Body of pancreas (tissue), 4 donors: ENCODE results near the gene MYLK.

Experiments
- POLR2A ChIP-seq, 3 donors: fragments of 450-650 bp; IDR thresholded peaks; one replicate each; pipeline ENCODE4 v1.6.1; 2016; ENCODE audit warnings: antibody characterized with exemption in 3 of 3, mild to moderate bottlenecking in 2 of 3
- TF ChIP-seq, protein P1 (sequence below), 7 experiments: fragments of 450-650 bp in 4 of 7; fragments of 200-600 bp in 3 of 7; sonication (generic) in 3 of 7; IDR thresholded peaks; one replicate each; pipeline ENCODE4 v1.5.1; 2016 to 2019; ENCODE audit warnings: antibody characterized with exemption in 7 of 7

DNA sequence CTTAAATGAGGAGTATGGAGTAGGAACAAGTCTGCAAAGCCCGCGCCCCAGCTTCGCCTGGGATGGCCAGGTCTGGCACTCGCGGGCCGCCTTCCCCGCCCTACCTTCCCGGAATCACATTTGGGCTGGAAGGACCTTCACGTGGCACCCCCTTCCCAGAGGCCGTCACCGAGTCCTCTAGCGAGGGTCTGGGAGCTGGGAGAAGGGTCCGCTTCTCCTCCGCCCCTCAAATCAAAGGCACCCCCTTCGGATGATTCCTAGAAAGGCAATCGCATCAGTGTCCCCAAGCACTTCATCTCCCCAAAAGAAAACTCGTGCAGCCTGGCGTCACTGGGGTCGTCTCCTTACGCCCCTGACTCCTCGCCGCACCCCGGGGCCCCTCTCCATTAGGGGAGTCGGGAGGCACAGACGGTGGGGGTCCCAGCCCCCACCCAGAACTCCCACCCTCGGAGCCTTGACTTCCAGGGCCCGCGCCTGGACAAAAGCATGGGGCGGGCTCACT is 380 bp downstream of the MYLK start:
- TF ChIP-seq POLR2A (IDR thresholded peaks at IDR 0.05): no peak
- TF ChIP-seq, protein P1, sequence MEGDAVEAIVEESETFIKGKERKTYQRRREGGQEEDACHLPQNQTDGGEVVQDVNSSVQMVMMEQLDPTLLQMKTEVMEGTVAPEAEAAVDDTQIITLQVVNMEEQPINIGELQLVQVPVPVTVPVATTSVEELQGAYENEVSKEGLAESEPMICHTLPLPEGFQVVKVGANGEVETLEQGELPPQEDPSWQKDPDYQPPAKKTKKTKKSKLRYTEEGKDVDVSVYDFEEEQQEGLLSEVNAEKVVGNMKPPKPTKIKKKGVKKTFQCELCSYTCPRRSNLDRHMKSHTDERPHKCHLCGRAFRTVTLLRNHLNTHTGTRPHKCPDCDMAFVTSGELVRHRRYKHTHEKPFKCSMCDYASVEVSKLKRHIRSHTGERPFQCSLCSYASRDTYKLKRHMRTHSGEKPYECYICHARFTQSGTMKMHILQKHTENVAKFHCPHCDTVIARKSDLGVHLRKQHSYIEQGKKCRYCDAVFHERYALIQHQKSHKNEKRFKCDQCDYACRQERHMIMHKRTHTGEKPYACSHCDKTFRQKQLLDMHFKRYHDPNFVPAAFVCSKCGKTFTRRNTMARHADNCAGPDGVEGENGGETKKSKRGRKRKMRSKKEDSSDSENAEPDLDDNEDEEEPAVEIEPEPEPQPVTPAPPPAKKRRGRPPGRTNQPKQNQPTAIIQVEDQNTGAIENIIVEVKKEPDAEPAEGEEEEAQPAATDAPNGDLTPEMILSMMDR (IDR thresholded peaks at IDR 0.05): no peak
